ENCODE measurements around the gene CACNA1A. TPM values are rescaled to one million over a fixed set of nuclear protein-coding genes. Genes with fewer than 3 reads are reported as not detected.

CACNA1A gene
- total RNA-seq, 1 donor from 2014 or later = 37.4 TPM

DNA sequence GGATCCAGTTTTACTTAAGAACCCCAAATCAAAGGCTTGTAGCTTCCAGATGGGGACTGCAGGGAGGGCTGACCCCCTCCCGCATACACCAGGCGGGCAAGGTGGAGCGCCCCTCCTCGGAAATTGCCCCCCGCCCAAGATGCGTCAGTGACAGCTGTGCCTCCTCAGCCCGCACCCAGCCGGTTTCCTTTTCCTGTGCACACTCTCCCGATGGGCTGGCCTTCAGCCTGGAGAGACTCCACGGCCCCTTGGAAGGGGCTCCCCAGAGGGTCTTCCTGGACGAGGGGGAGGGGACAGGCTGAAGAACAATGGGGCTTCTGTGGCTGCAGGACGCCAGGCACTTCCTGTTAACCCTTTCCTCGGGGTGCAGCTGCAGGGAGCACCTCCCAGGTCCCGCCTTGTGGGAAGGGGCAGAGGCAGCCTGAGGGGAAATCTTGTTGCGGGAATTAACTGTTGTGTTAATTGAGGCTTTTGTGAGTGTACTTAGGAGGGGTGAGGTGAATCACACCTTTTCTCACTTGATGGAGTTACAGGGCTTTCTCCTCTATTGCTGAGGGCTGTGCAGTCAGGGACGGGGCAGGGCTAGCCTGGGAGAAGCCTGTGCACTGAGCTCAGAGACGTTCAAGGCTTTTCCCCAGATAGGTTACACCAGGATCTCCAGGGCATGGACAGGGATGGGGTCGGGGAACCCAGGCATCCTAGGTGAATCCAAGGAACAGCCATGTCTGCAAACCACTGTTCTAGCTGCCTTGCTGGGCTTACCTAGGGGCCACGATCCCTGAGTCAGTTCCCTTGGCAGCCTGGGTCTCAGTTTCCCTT is 341.7 kb downstream of the CACNA1A start:
- ATAC-seq (peak; percentile 11), DNase-seq (ENCODE audit: low spot score) (peak; percentile 79)
- intact Hi-C loops (cut with DNase I) = no loop called here

DNA sequence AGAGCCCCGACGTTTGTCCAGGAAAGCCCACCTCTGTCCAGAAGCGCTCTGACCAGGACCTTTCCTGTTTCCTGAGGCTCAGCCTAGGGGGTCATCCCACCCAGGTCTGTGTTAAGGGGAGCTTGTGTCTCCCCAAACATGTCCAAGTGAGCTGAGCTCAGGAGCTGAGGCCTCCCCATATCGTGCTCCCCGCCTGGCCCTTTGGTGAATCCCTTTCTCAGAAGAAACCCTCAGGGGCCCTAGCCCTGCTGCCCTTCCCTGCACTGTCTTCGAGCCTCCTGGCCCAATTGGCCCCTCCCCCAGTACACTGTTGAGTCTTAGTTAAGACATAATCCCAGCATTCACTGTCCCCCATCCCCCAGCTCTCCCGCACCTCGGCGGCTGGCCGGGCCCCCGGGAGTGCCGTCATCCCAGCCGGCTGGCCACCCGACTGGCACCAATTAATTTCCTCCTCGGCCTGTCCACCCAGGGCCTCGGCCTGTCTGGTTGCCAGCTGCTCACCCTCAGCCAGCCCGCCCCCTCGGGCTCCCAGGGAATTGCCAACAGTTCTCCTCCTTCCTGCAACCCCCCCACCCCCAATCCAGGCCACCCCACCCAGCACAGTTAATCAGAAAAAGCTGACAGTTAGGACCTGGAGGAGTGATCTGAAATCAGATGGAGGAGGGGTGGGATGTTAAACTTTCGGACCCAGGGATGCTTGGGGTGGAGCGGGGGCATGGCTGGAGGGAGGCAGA is 342.5 kb downstream of the CACNA1A start:
- DNase-seq (ENCODE audit: low spot score) (peak; percentile 84), ATAC-seq (peak; percentile 70)
- intact Hi-C loops (cut with DNase I) = no loop called here

DNA sequence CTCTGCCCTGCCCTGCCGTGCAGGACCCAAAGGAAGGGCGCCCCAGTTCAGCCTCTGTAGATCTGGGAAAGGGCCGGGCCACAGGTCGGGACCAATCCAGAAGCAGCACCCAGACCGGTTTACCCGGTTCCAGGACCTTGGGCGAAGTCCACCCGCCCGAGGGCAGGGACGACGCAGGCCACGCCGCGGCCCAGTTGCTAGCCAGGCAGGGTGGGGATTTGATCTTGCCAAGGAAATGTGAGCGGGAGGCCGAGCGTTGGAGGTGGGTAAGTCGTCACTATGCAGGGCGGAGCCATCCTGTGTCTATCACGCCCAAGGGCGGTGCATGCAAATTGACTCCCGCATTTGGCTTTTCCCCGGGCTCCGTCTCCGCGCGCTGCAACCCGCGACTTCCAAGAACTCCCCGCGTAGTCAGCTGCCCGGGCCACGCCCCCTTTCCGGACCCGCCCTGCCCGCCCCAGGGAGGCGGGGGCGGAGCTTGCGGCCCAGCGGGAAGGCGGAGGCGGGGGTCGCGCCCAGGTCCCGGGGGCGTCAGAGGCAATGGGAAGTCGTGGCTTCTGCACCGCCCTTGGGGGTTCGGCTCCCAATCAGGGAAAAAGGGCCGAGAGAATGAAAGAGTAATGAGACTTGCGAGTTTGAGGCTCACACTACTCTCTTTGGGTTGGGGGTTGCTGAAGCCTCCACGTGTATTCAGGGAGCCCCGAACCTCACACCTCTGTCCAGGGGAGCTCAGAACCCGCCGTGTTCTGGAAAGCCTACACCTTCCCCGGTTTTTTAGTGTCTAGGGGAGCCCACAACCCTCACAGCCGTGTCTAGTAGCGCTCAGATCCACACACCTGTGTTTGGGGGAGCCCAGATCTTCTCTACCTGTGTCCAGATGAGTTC is 343.3 kb downstream of the CACNA1A start:
- intact Hi-C loops (cut with DNase I) = no loop called here
- peak; percentile 92 for ATAC-seq
- peak; percentile 98 for DNase-seq (ENCODE audit: low spot score)

DNA sequence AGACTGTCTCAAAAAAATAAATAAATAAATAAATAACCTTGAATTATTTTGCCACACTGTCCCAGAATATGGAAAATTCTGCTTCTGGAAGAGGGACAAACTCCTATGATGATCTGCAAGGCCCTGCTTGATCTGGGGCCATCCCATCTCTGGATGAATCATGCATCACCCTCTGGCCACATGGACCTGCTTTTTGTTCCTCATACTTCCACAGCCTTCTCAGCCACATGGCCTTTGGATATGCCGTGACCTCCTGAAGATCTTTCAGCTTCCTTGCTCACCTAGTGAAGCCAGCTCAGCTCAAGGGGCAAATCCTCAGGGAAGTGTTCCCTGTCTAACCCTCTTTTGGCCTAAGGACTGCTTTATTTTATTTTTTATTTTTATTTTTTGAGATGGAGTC is 345.7 kb downstream of the CACNA1A start:
- DNase-seq (ENCODE audit: low spot score) (no peak), ATAC-seq (no peak)
- intact Hi-C loops (cut with DNase I) = no loop called here

DNA sequence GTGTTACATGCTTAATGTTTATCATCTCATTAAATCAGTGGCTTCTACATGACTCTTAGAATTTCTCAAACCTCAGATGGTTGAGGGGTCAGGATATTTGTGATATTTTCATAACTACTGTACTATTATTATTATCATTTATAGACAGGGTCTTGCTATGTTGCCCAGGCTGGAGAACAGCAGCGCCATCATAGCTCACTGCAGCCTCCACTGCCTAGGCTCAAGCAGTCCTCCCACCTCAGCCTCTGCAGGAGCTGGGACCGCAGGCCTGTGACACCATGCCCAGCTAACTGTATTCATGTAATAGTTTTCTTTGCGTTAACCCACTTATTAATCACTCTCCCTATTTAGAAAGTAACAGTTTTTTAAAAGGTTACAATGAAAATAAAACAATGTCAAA is 346.6 kb downstream of the CACNA1A start:
- DNase-seq (ENCODE audit: low spot score) = no peak
- intact Hi-C loops (cut with DNase I) = no loop called here
- no peak for ATAC-seq

Data from sciatic nerve (tissue), 2 donors.